AG09319 (cell line): ENCODE data around the gene MPZL1.
A peak's percentile ranks its signal among the peaks of the same experiment; 100 is the strongest.
"Not testable (repeated sequence)": the region's sequence is repeated elsewhere in the genome, so short reads cannot be mapped to it uniquely, and the experiment has no call there.

Experiments
- DNase-seq: peaks from one replicate; pipeline ENCODE4 v3.0.0-alpha.2; 2010; ENCODE audit warnings: low read depth; ENCODE audit errors: extremely low read depth
- TF ChIP-seq, protein P1 (sequence below): IDR thresholded peaks from 2 replicates; pipeline ENCODE4 v1.5.1; 2011; ENCODE audit warnings: low read depth, mild to moderate bottlenecking, inconsistent platforms, low read length, moderate library complexity

Gene MPZL1

DNA sequence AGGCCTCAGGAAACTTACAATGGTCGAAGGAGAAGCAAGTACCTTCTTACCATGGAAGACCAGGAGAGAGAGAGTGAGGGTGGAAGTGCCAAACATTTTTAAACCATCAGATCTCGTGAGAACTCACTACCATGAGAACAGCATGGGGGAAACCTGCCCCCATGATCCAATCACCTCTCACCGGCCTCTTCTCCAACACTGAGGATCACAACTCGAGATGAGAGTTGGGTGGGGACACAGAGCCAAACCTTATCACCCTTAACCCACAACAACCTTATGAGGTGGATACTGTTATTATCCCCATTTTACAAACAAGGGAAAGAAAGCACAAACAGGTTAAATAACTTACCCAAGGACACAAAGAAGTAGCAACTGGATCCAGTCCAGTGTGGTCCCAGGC is 80.5 kb downstream of the MPZL1 start:
- TF ChIP-seq, protein P1, sequence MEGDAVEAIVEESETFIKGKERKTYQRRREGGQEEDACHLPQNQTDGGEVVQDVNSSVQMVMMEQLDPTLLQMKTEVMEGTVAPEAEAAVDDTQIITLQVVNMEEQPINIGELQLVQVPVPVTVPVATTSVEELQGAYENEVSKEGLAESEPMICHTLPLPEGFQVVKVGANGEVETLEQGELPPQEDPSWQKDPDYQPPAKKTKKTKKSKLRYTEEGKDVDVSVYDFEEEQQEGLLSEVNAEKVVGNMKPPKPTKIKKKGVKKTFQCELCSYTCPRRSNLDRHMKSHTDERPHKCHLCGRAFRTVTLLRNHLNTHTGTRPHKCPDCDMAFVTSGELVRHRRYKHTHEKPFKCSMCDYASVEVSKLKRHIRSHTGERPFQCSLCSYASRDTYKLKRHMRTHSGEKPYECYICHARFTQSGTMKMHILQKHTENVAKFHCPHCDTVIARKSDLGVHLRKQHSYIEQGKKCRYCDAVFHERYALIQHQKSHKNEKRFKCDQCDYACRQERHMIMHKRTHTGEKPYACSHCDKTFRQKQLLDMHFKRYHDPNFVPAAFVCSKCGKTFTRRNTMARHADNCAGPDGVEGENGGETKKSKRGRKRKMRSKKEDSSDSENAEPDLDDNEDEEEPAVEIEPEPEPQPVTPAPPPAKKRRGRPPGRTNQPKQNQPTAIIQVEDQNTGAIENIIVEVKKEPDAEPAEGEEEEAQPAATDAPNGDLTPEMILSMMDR = no peak
- no peak for DNase-seq

DNA sequence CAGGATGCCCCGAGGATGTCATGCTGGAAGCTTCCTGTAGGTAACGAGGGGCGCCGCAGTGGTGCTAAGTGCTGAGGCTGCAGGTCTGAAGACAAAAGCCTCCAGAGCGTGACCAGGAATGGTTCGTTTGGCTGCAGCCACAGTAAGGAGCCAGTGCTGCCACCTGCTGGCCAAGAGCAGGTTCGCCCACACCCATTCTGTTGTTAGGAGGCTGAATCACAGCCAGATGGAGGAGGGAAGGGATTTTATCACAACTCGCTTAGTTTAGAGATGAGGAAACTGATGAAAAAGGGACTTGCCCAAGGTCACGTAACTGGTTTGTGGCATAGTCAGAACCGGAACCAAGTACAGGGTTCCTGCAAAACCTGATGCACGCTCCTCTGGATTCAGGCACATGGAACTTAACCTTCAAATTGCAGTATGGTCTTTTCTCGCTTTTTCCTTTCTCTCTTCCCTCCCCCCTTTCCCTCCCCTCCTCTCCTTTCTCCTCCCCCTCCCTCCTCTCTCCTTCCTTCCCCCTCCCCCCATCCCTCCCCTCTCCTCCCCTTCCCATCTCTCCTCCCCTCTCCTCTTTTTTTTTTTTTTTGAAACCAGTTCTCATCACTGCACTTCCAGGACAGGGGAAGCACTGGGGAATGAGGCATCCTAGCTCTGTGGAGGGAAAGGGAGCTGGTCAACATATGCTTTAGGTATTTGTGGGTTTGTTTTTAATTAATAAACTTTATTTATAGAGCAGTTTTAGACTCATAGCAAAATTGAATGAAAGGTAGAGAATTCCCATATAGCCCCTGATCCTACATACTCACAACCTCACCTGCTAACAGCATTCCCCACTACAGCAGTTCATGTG is 81.8 kb downstream of the MPZL1 start:
- TF ChIP-seq, protein P1 = peak; percentile 99
- DNase-seq = peak; percentile 86

DNA sequence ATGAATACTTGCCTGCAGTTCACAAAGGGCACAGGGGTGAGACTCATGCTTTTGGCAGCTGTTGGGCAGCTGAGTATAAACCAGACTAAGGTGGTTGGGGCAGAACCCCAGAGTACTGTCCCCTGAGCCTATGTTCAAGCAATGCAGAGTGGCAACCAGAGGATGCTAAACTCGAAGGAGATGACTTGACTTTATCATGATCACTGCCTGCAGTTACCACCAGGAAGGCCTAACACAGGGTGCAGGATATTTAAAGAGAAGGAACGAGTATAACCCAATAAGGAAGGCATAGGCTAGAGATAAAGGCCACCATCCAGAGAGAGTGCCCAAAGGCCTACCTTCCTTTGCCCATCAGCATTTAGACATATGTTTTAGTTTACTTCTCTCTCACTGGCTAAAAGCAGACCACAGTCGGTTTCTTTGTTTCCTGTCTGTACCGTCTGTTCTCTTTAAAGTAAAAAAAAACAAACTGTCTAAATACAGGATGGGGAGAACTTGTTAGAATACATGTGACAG is 83.3 kb downstream of the MPZL1 start:
- TF ChIP-seq, protein P1 = no peak
- DNase-seq = no peak

DNA sequence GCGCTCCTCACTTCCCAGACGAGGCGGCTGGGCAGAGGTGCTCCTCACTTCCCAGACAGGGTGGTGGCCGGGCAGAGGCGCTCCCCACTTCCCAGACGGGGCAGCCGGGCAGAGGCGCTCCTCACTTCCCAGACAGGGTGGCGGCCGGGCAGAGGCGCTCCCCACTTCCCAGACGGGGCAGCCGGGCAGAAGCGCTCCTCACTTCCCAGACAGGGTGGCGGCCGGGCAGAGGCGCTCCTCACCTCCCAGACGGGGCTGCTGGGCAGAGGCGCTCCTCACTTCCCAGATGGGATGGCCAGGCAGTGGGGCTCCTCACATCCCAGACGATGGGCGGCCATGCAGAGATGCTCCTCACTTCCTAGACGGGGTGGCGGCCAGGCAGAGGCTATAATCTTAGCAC is 84.5 kb downstream of the MPZL1 start:
- not testable (repeated sequence) for DNase-seq

DNA sequence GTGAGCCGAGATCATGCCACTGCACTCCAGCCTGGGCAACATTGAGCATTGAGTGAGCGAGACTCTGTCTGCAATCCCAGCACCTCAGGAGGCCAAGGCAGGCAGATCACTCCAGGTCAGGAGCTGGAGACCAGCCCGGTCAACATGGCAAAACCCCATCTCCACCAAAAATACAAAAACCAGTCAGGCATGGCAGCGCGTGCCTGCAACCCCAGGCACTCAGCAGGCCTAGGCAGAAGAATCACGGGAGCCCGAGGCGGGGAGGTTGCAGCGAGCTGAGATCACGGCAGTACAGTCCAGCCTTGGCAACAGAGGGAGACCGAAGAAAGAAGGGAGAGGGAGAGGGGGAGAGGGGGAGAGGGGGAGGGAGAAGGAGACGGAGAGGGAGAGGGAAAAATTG is 84.9 kb downstream of the MPZL1 start:
- not testable (repeated sequence) for DNase-seq

DNA sequence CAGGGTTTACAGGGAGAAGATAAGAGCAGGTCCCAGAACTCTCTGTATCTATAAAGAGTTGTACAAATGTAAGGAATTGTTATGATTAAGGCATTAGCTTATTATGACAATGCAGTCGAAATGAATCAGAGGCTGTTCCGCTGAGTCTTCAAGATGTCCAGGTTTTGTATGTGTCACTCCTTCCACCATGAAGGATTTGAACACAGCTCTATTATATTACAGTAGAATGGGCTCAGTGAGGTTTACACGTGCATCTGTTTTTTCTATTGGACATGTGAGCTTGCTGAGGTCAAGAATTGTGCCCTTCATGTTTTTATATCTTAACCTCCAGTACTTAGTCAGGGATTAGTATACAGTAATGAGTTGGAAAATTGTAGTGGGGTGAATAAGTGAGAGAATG is 86.3 kb downstream of the MPZL1 start:
- DNase-seq = no peak
- TF ChIP-seq, protein P1 = no peak

DNA sequence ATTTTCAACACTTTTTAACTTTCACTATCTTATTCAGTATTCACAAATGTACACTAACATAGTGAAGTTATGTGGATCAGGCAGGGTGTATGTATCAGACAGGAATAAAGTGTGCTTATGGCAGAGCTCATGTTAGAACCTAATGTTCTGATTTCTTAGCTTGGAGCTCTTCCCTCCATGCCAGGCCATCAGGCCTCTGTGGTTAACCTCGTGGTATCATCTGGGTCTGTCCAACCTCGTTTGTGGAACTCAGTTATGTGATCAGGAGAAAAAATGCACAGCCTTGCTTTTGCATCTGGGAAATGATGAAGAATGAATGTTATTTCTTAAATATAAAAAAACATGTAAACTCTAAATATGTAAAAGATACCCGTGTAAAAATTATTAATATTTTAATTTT is 86.9 kb downstream of the MPZL1 start:
- TF ChIP-seq, protein P1 = no peak
- DNase-seq = no peak

GRCh38 chr1:167812972-167813371 is 91.2 kb downstream of the MPZL1 start:
- no peak for DNase-seq
- TF ChIP-seq, protein P1 = no peak
